ENCODE measurements around the gene ZBTB7A.
A peak's percentile ranks its signal among the peaks of the same experiment; 100 is the strongest.
"Not testable (repeated sequence)": the region's sequence is repeated elsewhere in the genome, so short reads cannot be mapped to it uniquely, and the experiment has no call there.

Gene ZBTB7A

DNA sequence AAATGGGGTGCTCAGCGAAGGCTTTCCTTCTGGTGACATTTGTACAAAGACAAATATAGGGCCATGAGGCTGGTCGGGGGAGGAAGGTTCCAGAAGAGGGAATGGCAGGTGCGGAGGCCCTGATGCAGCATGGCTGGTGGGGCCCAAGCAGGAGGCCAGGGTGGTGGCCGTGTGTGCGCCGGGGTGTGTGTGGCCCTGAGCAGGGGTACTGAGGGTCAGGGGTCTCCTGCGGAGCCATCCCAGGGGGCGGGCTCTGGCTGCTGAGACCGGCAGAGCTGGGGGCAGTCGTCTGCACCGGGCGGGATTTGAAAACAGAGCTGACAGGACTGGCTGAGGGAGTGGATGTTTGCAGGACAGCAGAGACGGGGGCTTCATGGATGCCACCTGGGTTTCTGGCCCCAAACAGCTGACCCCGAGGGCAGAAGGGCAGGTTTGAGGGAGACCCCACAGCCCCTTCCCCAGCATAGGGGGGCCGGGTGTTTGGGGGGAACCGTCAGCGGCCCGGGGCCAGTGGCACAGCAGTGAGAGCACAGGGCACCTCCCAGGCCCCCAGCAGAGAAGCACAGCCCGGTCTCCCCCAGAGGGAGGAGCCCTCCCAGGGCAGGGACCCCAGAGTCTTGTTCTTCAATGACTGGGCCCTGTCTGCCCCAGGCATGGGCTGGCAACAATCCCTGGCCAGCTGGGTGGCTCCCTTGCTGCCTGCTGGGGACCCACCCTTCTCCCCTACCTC lies 47.8 kb downstream of the ZBTB7A start:
- DNase-seq (ENCODE audit: low read depth in 1 of 2, low spot score in 1 of 2) = no peak

DNA sequence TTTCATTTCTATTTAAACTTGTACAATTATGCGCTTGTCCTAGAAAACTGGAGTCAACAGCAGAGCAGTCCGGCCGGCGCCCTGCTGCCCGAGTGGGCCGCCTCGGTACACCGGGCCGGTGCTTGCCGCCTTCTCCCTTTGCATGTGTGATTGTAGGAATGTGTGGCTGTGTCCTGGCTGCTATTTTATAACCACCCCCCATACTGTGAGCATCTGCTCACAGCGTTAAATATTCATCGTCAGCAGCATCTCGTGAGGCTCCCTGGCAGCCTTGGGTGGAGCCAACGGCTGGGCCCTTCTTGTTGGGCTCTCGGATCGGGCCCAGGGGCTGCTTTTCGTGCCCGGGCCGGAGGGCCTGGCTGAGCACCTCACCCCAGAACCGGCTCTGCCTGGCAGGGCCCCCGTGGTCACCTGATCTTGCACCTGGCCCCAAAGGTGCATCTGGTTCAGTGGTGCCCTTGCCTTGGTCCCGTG lies 48.5 kb downstream of the ZBTB7A start:
- no peak for DNase-seq (ENCODE audit: low read depth in 1 of 2, low spot score in 1 of 2)

DNA sequence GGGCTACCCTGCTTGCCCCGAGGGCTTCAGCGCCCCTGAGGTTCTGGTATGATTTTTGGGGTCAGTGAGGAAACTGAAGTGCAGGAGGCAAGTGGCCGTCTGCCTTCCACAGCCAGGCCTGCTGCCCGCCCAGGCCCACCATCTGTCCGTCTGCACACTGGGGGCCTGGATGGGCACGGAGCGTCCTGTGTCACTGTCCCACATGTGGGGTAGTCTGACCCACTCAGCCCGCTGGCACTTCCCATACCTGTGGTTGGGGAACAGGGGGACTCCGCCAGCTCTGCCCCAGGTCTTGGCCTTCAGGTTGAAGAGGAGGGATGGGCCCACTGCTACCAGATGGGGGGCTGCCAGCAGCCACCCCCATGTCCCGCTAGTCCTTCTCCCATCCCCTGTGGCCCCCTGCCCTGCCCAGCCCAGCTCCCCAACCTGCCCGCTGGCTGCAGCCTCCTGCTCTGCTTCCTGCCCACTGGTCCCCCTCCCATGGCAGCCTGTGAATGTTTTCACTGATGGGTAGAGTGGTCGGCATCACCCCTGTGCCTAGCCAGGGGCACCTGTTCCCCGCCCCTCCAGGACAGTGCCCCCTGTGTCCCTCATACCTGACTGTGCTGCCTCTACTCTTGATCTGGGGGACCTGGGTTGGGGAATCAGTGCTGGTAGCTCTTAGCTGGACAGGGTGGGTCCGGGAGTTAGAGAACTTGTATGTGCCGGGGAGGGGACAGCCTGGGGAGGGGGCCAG lies 49.6 kb downstream of the ZBTB7A start:
- DNase-seq (ENCODE audit: low read depth in 1 of 2, low spot score in 1 of 2) = no peak

DNA sequence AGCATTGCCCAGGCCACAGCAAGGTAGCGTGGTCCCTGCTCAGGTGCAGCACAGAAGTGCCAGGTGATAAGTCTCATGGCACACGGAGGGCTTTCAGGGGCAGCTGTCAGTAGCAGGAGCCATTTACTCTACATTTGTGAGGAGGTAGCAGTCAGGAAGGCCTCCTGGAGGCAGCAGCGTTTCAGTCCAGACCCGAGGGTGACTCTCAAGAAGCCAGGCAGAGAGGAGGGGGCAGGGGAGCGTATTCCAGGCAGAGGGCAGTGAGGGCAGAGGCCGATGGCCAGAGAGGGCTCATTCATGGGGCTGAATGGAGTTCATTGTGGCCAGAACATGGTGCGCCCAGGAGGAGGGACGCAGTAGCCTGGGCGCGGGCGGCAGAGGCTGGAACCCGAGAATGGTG lies 50.2 kb downstream of the ZBTB7A start:
- no peak for DNase-seq (ENCODE audit: low read depth in 1 of 2, low spot score in 1 of 2)

DNA sequence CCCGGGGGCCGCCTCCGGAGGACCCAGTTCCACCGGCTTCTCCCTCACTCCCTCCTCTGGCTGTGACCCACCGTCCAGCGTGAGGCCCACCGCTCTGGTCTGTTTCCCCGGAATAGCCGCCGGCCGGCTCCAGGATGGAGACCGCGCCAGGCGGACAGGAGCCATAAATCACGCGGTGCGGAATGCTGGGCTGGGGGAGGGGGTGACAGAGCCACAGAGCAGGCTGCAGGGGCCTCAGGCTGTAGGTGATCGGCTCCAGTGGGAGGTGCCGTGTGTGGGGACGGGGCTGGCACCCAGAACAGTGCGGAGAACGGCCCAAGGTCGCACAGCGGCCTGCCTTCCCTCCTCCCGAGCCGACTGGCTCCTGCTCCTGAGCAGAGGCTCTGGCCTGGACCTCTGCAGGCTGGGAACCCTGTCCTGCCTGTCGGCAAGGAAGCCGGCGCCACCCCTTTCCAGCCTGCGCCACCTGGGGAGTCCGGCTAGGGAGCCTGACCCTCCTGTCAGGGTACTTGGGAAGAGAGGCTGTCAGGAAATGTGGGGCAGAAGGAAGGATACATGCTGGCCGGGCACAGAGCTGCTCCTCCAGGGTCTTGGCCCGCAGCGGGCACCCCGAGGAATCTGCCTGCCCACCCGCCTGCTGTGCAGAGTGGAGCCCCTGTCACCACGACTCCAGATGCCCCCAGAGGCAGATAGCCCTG lies 50.8 kb downstream of the ZBTB7A start:
- no peak for DNase-seq (ENCODE audit: low read depth in 1 of 2, low spot score in 1 of 2)

DNA sequence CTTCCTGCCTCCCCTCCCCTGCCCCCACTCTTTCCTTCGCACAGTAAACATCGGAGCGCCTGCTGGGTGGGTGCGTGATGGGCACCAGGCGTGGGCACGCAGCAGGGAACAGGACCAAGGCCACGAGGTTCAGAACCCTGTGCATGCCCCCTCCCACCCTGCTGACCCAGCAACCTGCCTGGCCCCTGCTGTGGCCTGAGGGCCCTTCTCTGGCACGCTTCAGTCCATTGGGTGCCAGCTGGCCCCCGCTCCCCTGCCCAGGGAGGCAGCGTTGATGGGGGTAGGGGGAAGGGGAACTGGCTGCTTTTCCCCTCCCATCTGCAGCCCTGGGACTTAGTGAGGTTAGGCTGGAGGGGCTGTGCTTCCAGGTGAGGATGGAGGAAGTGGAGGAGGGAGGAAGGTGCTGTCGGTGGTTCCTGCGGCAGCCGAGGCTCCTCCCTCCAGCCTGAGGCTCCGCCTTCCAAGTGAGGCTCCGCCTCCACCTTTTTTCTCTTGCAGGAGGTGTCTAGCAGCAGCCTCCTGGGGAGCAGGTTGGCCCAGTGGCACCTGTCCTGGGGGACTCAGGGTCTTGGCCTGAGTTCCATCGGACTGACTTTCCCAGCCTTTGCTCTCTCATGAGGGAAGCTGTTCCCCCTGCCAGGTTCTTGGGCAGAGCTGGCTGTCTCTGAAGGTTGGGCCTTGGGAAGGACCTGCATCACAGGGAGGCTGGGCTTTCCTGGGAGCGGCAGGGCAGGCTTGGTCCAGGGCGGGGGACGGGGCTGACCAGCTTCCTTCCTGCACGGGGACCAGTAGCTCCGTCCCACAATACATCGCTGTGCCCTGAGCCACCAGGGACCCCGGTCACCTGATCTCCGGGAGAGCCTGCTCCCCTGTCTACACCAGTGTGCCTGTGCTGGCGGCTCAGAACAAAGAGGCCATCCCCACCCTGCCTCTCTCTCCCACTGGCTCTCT lies 51.9 kb downstream of the ZBTB7A start:
- no peak for DNase-seq (ENCODE audit: low read depth in 1 of 2, low spot score in 1 of 2)

DNA sequence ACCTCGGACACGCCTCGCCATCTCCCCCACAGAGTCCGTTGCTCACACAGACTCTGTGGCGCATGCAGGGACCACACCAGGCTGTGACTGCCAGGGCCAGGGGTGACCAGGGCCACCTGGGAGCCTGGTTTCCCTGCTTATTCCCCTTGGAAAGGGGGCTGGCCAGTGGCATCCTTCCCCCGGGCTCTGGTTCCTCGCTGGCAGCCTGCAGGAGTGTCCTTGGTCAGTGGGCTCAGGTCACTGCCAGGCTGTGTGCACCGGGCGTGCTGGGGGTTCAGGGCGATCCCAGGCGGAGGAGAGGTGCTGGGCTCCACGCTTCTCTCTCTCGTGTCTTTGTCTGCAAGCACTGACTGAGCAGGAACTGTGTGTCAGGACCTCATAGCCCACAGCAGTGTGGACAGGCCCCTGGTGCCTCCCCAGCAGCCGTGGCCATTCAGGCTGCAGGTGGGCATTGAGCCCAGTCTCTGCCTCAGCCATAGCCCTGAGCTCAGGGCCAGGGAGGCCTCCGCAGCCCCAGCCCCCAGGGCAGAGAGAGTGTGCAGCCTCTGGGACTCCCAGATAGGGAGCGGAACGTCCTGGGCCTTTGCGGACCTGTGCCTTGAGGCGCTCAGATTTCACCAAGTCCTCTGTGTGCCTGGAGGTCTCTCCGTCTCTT lies 52.7 kb downstream of the ZBTB7A start:
- DNase-seq (ENCODE audit: low read depth in 1 of 2, low spot score in 1 of 2) = no peak

DNA sequence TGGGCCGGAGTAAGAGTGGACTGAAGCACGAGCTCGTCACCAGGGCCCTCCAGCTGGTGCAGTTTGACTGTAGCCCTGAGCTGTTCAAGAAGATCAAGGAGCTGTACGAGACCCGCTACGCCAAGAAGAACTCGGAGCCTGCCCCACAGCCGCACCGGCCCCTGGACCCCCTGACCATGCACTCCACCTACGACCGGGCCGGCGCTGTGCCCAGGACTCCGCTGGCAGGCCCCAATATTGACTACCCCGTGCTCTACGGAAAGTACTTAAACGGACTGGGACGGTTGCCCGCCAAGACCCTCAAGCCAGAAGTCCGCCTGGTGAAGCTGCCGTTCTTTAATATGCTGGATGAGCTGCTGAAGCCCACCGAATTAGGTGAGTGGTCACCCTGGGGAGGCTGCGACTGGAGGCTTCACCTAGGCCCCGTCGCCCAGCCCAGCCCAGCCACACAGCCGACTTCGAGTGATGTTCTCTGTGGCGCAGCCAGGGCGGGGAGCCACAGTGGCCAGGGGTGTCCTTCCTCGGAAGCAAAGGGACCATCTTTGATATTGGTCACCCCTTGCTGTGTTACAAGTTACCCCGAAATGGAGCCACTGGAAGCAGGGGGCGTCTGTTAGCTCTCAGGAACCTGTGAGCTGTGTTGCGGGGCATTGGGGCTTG lies 53.6 kb downstream of the ZBTB7A start:
- DNase-seq (ENCODE audit: low read depth in 1 of 2, low spot score in 1 of 2) = no peak

DNA sequence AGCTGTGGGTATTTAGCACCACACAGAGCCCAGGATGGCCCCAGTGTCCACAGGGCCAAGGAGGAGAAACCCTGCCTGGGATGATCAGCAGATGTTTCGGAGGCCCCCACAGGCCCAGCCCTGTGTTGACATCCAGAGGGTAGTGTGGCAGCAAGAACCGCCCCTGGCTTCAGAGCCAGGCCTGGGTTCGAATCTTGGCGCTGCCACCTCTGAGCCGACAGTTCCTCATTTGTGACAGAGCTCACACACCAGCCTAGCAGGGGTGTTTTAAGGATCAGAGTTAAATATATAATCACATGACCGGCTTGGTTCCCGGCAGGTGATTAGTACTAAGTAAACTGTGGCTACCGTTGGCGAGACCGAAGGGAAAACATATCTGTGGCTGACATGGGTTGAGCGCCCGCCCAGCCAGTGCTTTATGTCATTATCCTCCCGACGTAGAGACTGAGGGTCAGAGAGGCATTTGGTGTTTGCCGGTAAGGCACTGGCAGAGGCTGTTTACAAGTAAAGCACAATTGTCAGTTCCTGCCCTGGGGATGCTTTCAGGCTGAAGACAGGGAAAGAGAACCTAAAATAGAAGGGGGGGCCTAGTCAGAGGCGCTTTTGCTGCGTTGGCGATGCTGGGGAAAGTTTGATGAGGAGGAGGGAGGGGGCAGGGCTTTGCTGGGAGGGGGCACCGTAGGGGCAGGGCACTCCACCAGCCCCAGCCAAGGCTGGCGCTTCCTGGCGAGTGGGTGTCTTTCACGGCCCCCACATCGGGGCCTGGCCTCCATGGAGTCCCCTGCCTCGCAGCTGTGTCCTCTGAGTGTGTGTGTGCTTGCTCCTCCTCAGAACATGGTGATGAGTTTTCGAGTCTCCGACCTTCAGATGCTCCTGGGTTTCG lies 54.4 kb downstream of the ZBTB7A start:
- no peak for DNase-seq (ENCODE audit: low read depth in 1 of 2, low spot score in 1 of 2)

DNA sequence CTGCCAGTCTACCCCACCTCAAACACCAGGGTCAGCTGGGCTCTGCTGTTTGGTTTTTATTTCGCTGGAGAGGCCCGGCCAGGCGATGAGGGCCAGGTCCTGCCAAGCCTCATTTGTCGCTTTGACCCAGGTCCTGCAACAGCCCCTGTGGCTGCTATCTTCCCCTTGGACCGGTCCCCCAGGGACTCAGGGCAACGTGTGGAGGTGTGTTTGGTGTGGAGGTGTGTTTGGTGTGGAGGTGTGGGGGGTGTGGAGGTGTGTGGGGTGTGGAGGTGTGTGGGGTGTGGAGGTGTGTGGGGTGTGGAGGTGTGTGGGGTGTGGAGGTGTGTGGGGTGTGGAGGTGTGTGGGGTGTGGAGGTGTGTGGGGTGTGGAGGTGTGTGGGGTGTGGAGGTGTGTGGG lies 55.3 kb downstream of the ZBTB7A start:
- not testable (repeated sequence) for DNase-seq (ENCODE audit: low read depth in 1 of 2, low spot score in 1 of 2)

DNA sequence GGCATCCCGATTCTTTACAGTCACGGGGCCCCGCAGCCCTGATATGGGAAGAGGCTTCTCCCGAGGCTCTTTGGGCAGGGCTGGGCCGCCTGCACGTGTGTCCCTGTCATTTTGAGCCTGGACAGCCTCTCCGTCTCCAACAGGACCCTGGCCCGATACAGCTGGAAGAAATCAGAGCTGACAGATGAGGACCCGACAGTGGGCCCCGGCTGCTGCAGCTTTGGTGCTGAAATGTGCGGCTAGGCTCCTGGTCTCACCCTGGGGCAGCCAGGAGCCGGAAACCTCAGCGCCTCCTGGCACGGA lies 55.9 kb downstream of the ZBTB7A start:
- no peak for DNase-seq (ENCODE audit: low read depth in 1 of 2, low spot score in 1 of 2)

DNA sequence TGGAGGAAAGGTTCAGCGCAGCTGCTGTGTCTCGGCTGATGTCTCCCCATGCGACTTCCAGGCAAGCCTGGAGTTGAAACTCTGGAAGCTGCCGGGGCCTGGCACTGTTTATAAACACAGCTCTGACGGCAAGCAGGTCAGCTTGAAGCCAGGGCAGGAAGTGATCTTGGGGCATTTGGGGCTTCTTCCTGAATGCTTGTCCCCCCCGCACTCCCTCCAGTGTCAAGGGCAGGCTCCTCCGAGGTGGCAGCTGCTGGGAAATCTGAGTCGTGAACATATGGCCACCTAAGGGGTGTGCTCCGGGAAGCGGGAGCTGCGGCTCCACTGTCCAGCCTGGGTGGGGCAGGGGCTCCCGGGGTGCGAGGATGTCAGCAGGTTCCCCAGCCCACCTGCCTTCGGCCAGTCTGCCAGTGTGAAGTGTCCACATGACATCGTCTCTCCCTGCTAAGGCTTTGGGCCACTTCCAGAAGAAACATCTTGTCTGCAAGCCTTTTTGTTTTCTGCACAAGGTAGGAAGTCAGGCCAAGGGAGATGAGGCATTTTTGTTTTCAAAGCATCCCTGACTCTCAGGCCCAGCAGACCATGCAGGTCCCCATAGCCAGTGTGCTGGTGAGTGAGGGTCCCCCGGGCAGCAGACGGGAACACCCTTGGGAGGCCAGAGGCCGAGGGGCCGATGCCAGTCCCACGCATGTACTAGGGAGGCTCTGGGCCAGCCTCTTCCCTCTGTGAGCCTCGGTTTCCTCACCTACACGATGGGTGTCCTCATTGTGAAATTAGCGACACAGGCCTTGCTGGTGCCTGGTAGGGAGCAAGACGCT lies 56.5 kb downstream of the ZBTB7A start:
- DNase-seq (ENCODE audit: low read depth in 1 of 2, low spot score in 1 of 2) = no peak

DNA sequence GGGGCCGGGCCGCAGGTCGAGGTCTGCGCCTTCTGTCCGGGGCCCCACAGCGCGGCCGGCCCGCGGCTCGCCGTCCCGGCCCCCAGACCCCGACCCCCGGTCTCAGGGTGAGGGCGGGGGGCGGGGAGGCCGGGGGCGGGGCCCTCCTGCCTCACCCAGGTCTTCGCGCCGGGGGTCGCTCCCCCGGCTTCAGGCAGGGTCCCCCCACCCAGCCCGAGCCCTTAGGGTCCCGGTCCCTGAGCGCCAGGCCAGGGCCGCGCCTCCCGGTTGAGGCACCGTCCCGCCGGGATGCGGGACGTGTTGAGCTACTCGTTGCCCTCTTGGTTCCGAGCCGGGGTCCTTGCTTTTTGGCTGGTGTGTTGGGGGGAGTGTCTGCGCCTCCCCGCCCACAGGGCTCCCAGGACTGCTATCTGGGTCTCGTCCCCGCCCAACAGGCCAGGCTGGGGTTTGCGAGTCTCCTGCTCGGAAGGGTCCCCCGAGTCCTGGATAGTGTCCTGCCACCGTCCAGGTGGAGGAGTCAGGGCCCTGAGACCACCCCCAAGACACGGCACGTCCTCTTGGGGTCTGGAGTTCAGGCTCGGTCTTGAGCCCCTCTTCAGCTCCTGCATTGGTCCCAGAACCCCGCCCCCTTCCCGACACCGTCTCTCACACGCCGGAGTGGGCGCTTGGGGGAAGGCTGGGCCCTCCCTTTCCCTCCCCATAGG lies 58.7 kb downstream of the ZBTB7A start:
- no peak for DNase-seq (ENCODE audit: low read depth in 1 of 2, low spot score in 1 of 2)

DNA sequence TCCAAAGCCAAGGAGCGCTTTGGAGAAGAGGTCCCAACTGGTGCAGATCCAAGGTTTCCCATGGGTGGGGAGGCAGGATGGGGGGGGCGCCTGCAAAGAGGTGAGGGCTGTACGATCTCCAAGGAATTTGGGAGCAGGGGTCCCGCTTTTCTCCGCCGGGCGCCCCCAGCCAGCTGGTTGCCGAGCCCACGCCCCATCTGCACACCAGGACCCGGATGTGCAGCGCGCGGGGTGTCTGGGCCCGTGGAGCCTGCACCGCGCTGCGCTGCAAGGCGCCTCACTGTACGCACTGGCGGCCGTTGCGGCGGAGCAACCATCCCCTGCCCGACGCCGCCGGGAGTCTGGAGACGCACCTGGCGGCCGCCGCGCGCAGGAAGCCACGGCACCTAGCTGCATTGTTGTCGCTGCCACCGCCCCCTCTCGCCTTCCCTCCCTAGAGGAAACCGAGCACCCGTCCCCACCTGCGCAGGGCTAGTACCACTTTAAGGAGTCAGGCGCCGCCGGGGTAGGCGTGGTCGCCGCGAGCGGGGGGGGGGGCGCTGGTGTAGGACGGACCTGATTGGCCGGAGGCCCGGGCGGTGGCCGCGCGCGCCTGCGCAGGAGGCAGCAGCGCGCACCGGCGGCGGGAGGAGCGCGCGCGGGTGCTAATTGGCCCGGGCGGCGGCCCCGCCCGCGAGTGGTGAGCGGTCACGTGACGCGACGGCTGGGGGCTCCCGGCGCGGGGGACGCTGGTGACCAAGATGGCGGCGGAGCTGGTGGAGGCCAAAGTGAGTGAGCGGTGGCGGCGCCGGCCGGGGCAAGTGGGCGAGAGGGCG lies 59.5 kb downstream of the ZBTB7A start, which contains the start of gene PIAS4:
Gene PIAS4, plus strand, starts transcription at position 716 of the 815 bp plus-strand sequence. Its CDS starts 25 bp downstream, at position 741.
- DNase-seq (ENCODE audit: low read depth in 1 of 2, low spot score in 1 of 2) = peak; percentile 93 to 97

DNA sequence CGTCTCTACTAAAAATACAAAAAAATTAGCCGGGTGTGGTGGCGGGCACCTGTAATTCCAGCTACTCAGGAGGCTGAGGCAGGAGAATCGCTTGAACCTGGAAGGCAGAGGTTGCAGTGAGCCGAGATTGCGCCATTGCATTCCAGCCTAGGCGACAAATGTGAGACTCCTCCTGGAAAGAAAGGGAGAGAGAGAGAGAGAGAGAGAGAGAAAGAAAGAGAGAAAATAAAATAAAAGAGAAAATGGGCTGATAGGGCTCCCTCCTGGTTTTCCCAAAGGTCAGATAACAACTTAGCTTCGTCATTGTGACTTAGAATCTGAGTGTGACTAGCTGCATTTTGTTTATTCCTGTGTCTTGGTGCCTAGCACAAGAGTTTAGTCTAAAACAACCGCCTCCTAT lies 61.3 kb downstream of the ZBTB7A start:
- not testable (repeated sequence) for DNase-seq (ENCODE audit: low read depth in 1 of 2, low spot score in 1 of 2)

DNA sequence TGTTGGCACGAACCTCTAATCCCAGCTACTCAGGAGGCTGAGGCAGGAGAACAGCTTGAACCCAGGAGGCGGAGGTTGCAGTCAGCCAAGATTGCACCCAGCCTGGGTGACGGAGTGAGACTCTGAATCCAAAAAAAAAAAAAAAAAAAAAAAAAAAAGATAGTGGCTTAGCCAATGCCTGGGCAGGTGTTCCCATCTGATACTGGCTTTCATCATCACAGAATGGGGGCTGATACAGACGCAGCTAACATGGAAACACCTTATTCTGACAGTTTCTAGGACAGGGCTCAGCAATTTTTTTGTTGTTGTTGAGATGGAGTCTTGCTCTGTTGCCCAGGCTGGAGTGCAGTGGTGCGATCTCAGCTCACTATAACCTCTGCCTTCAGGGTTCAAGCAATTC lies 65.9 kb downstream of the ZBTB7A start:
- not testable (repeated sequence) for DNase-seq (ENCODE audit: low read depth in 1 of 2, low spot score in 1 of 2)
